Activated CD8-positive, alpha-beta memory T cell treated with anti-CD3 and anti-CD28 coated beads for 4 hours (primary cell): ENCODE measurements around the gene BMAL1.
"Not testable (repeated sequence)": the region's sequence is repeated elsewhere in the genome, so short reads cannot be mapped to it uniquely, and the experiment has no call there.

Experiments used
- DNase-seq, 2 donors: peaks; one replicate each; pipeline ENCODE4 v3.0.0-alpha.2; 2020; ENCODE audit warnings: low read depth in 2 of 2

The BMAL1 gene

GRCh38 chr11:13277768-13278608 lies at the start of gene BMAL1:
TSS of gene BMAL1 (plus strand) at chr11:13277790. CDS start at chr11:13354309, 76,519 bp downstream.
- peak; percentile 21 to 24 for DNase-seq

DNA sequence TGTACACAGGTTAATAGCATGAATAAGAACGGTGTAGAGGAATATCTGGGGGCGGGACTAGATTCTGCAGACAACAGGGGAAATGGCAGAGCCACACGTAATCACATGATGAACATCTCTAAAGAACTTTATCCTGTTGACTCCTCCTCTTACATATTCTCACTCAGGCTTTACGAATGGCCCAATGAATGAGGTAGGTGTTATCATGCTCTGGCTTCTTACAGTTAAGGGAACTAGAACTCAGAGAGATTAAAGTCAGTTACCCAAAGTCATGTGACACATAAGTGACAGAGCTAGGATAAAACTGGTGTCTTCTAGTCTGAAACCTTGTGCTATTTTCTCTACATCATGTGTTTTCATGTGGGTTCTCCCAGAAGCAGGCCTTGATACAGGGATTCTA lies 49.0 kb upstream of the BMAL1 start:
- DNase-seq = no peak

DNA sequence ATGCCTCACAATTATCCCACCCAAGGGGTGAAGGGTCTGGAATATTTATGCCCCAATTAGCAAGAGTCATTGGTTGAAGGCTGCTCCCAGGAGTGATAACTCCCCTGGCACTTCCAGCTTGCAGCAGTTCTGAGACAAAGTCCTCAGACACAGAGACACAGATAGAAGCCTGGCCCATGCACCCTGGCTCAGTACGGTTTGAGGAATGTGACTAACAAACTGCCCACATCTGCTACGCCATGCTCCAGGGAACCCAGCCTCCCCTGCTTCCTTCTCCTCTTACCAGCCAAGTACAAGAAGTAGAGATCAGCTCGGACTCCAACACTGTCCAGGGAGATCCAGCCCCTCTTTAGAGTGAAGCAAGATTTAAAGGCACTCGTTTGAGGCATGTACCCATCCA lies 48.5 kb upstream of the BMAL1 start:
- DNase-seq = no peak

DNA sequence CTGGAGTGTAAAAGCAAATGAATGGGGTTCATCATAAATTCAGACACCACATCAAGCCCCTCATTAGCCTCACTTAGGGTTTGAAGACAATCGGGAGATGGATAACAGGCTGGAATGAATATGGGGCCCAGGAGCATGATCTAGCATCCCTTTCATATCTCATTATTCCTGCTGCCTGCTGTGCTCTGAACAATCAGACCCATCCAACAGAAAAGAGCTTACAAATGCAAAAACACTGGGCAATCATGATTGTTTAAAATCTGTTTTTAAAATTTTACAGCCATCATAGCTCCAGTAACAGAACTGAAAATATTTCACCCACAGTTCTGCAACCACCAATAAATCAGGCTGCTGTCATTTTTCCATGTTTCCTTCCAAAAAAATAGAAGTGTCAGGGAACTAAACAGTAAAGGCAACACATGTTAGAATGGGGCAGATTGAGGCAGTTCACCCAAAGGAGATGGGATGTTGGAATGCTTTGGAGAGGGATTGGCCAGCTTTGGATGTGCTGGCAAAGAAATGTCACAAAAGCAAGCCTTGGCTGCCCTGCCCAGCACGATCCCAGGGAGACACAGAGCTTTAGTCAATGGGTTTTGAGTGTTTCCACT lies 47.8 kb upstream of the BMAL1 start:
- DNase-seq = no peak

GRCh38 chr11:13233173-13233745 lies 44.3 kb upstream of the BMAL1 start:
- no peak for DNase-seq

DNA sequence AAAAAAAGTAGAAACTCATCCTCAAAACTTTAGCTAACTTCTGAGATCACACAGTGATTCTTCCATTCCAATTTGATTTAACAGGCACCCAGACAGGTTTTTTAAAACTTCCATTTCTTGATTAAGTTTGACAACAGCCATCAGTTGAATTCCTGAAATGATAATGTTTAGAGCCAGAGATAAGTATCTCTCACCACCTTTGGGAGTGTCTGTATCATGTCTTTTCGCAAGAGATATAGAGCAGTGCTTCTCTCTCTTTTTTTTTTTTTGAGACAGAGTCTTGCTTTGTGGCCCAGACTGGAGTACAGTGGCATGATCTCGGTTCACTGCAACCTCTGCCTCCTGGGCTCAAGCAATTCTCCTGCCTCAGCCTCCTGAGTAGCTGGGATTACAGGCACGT lies 41.7 kb upstream of the BMAL1 start:
- no peak for DNase-seq

DNA sequence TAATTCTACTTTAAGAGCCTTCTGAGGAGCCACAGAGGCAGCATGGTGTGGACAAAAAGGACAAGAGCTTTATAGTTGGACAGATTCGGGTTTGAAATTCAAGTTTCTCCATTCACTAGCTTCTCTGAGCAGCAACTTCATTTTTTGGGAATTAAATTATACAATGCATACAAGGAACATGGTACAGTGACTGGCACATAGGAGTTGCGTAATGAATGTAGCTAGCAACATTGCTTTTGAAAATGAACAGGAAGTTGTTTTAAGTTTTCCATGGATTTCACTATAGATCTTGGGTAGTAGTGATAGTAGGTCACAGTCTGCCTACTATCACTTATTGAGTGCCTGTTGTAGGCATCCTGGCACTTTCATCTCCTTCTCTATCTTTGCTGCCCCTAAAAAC lies 41.0 kb upstream of the BMAL1 start:
- no peak for DNase-seq

GRCh38 chr11:13237761-13238160 lies 39.8 kb upstream of the BMAL1 start:
- no peak for DNase-seq

GRCh38 chr11:13238879-13239514 lies 38.6 kb upstream of the BMAL1 start:
- peak; percentile 11 to 14 for DNase-seq

DNA sequence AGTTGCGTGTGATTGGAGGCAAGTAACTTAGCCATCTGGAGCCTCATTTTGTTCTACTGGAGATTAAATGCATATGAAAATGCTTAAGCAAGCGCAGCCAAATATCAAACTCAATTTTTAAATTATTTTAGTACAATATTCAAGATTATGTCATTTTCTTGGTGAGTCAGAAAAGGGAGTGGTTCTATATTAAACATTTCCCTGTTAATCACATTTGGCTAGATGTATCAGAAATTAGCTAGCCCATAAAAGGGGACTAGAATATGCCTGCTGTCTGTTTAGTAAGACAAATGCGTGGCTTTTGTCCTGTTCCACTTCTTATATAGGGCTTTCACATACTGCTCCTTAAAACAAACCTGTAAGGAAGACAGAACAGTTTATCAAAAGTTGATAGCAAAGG lies 35.0 kb upstream of the BMAL1 start:
- no peak for DNase-seq

DNA sequence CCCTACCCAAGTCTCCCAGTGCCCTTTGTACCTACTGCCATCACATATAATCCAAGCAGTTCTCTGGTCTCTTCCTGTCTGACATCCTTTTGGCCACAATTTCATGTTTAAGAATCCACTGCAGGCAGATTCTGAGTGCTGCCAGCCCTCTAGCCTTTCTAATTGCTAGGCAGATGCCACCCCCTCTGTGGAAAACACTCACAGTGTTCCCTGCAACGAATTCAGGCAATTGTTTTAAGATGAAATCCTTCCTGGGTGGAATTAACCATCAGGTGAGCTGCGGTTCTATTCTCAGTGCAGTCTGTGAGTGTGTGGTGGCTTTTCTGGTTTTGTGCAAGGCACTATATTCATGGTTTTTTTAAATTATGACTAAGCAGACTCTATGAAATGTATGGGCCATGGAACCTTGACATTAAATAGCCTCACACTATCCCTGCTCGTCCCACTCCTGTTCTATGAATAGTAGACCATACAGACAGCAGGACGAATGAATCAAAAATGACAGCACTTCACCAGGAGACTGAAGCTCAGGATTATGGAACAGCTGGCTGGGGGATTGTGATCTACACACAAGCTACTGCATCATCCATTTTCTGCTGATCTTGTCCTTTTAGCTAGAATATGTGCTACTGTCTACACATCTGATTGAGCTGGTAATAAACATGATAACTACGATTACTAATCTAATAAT lies 29.8 kb upstream of the BMAL1 start:
- no peak for DNase-seq

- DNase-seq = no peak
These were observed 28.4 kb upstream of the BMAL1 start for GRCh38 chr11:13249177-13249576.

- DNase-seq = no peak
These were observed 27.6 kb upstream of the BMAL1 start for GRCh38 chr11:13249992-13250391.

- no peak for DNase-seq
These were observed 25.6 kb upstream of the BMAL1 start for GRCh38 chr11:13251966-13252365.

- DNase-seq = no peak
These were observed 25.2 kb upstream of the BMAL1 start for GRCh38 chr11:13252438-13252837.

DNA sequence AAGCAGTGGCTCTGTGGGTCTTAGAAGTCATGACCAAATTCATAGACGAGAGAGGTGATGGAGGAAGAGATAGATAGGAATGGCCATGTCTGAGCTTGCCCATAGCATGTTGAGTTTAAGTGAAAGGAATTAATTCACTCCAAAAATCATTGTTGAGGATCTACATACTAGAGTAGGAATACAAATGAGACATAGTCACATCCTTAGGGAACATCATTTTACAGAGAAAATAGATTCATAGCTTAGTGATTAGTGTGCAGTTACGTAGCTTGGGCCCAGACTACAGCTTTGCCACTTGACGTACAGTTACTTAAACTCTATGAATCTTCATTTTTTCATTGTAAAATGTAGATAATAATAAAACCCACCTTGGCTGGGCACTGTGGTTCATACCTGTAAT lies 21.4 kb upstream of the BMAL1 start:
- DNase-seq = no peak

GRCh38 chr11:13258061-13258460 lies 19.5 kb upstream of the BMAL1 start:
- not testable (repeated sequence) for DNase-seq

GRCh38 chr11:13258855-13259254 lies 18.7 kb upstream of the BMAL1 start:
- no peak for DNase-seq

DNA sequence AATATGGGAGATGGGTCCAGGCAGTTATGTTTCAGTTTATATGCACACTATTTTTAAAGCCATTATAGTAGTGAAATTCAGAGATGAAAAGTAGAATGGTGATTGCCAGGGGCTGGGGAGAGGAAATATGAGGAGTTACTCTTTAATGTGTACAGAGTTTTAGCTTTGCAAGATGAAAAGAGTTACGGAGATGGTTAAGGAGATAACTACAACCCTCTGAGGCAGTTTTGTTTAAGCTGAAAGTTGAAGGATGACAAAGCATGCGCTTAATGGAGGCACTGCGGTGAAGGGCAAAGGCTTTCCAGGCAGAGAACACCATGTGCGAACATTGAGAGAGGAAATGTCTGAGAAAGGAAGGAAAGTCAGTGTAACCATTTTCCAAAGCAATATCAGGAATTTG lies 18.2 kb upstream of the BMAL1 start:
- DNase-seq = no peak

- no peak for DNase-seq
These were observed 17.2 kb upstream of the BMAL1 start for GRCh38 chr11:13260201-13260962.

GRCh38 chr11:13260963-13261588 lies 16.5 kb upstream of the BMAL1 start:
- DNase-seq = no peak
